GM21786 (cell line): ENCODE results near the gene RGS14.
"Not testable (repeated sequence)": the region's sequence is repeated elsewhere in the genome, so short reads cannot be mapped to it uniquely, and the experiment has no call there.

Experiments
- ATAC-seq: cut with Tn5 transposase; IDR thresholded peaks from one replicate; pipeline ENCODE4 v1.9.1; 2021; ENCODE audit not compliant: unreplicated experiment

Gene RGS14

DNA sequence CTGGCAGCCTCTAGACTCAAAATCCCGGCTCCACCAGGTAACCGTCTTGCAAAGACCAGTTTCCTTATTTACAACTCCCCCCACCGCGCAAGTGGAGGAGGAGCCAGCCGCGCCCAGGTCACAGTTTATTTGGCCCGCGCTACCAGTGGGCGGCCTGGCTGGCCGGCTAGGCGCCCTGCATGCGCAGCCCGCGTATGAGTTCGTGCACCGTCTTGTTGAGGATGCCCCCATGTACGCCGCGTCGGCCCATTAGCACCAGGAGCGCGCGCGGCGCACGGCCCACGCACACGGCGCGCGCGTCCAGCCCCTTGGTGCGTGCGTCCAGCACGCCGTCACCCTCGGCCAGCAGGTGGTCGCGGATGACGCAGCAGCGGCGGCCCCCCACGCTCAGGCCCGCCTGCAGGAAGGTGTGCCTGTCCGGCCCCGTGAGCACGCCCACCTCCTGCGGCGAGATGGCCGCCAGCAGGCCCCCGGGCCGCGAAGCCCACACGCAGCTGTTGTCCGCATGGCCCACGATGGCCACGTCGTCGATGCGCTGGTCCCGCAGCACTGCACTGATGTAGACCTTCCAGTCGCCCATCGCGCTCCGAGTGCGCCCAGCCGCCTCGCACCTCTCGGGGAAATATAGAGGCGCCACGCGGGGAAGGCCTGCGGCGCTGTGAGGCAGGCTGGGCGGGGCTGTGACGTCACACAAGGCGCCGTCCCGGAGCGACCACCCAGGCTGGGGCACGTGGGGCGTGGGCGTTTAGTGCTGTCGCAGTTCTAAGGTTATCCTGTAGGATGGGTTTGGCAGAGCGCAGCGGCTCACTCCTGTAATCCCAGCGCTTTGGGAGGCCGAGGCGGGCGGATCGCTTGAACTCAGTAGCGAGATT, 42.5 kb downstream of the RGS14 start, which contains the start of gene PFN3:
PFN3 (minus strand) TSS at position 665 of the 872 bp plus-strand sequence; CDS start at position 580, 85 bp downstream.
- ATAC-seq: no peak

- ATAC-seq: no peak
Measured at GRCh38 chr5:177402271-177403043, 44.7 kb downstream of the RGS14 start.

DNA sequence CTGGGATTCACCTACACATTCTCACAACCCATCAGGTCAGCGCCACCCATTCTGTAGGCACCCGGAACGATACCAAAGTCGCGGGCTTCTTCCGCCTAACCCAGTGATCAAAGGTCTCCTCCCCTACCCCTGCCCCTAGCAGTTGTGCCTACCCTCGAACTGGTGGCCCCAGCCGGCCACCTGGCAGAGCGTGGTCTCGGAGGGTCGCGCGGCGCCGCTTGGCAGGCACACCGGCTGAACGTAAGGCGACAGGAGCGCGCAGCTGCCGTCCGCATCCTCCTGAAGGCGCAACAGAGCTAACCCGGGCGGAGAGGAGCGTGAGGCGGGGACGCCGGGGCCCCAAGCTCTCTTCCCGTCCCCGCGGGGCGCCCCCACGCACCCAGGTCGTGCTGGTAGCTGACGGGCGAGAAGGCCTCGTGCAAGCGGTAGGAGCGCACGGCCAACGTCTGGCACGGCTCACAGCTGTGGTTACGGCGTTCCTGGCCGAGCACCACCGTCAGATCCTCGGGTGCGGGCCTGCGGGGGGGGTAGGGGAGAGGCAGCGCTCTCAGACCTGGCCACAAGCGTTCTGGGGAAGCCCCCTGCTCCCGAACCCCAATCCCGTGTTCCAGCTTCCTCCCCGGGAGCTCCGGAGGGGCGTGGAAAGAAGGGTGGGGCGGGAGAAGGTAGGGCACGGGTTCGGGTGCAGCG, 45.5 kb downstream of the RGS14 start:
- ATAC-seq: peak; percentile 19

DNA sequence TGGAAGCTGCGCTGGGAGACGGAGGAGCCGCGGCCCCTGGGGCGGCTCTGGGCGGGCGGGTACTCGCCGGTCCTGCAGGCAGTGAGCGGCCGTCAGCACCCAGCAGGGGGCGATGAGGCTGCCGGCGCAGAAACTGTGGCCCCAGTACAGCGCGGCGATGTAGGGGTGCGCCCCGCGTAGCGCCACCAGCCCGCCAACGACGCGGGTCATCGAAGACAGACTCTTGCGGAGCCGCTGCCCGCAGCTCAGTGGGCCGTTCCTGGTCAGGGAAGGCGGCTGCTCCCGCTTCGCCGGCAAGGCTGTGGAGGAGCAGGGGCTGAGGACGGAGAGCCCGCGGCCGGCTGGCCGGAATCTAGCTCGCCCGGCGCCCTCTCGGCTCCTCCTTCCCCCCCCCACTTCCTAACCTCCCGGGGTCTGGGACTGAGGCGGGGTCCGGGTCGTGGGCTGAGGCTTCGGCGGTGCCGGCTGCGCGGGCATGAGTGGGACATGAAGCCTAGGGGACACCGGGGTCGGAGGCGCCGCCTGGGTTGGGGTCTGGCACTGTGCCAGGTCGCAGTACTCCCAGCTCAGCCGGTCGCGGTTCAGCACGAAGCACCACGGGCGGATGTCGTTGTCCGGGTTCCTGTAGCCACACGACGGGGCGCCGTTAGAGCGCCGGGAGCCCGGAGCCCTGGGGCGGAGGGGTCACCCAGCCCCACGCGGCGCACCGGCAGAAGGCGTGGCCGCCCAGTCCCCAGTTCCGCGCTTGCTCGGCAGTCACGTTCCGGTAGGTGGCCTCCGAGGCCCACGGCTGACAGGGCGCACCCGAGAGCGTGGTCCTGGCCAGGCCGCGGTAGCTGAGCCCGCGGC, 46.3 kb downstream of the RGS14 start:
- ATAC-seq: peak; percentile 78

- ATAC-seq: no peak
Measured at GRCh38 chr5:177404641-177405179, 47.0 kb downstream of the RGS14 start.

GRCh38 chr5:177405312-177405711, 47.6 kb downstream of the RGS14 start:
- ATAC-seq: no peak

DNA sequence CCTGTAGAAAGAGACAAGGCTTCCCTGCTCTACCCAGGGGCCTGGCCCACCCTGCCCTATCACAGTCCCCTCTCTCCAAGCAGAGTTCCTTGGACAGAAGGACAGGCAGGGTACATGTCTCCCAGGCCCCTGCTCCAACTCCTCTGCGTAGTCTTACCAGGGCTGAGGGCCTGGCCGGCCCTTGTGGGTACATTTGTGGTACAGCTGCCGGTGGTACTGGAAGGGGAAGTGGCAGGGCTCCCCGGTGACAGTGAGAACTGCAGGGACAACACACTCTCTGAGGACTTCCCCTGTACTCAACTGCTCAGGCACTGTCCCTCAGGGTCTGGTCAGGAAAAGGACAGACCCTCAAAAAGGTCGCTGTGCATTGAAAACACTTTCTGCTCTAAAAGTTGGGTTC, 48.1 kb downstream of the RGS14 start:
- ATAC-seq: no peak

DNA sequence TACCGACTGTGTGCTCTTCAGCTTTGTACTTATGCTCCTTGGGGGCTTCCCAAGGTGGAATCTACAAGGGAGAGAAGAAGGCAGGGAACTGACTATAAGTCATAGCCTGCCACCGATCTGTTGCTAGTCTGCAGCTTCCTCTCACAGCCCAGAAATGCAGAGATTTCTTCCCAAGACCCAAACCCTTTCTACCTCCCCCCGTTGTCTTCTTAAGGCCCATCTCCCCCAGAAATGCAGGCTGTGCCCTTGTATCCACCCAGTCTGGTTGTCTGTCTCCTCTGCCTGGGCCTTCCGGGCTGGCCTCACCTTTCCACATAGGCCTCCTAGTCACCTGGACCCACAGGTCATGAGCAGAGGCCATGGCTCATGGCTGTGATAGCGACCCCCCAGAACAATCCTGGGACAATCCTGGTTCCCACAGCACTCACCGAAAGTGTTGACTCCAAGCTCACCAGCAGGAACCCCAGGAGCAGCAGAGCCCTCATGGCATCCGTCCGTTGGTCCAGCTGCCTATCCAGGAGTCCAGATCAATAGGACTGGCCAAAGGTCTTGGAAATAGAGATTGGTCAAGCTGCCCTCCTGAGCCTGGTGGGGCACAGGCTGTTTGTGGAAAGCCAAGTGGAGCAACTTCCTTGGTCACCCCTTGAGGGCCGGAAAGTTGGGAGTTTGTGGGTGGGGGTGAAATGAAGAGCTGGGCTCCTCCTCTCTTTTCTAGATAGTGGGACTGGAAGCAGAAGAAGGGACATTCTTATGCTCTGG, 51.5 kb downstream of the RGS14 start, which contains the start of gene F12:
F12 (minus strand) TSS at position 522 of the 759 bp plus-strand sequence; CDS start at position 485, 37 bp downstream.
- no peak for ATAC-seq

GRCh38 chr5:177410575-177410974, 52.9 kb downstream of the RGS14 start:
- no peak for ATAC-seq

DNA sequence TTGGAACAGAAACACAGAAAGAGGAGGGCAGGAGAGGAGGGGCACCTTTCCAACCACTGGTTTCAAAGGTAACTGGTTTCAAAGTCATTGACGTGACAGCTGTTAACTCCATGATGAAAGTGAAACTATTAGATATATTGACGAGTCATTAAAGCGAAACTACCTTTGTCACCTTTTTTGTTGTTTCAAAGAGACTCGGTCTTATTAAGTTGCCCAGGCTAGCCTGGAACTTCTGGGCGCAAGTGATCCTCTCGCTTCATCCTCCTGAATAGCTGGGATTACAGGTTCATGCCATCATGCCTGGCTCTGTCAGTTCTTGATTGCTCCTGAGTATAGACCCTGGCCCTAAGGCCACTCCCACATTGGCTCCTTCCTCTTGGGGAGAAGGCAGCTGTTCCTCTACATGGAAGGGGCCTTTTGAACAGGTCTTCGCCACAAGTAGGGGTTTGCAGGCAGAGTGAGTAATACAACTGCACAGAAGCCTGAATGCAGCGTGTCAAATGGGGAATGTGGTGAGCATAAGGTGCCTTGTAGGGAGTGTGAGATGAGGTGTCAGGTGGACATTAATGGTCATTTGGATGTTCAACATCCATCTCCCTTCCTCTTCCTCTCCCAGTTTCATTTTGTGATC, 55.0 kb downstream of the RGS14 start:
- ATAC-seq: peak; percentile 76

DNA sequence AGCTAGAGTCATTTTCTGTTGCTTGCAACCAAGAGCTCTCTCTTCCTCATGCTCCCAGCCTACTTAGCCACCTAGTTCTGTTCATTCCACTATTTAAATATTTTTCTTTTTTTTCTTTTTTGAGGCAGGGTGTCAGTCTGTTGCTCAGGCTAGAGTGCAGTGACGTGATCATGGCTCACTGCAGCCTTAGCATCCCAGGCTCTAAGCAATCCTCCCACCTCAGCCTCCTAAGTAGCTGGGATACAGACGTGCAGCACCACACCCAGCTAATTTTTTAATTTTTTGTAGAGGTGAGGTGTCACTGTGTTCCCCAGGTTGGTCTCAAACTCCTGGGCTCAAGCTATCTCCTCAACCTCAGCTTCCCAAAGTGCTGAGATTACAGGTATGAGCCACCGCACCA, 56.8 kb downstream of the RGS14 start:
- ATAC-seq: no peak

DNA sequence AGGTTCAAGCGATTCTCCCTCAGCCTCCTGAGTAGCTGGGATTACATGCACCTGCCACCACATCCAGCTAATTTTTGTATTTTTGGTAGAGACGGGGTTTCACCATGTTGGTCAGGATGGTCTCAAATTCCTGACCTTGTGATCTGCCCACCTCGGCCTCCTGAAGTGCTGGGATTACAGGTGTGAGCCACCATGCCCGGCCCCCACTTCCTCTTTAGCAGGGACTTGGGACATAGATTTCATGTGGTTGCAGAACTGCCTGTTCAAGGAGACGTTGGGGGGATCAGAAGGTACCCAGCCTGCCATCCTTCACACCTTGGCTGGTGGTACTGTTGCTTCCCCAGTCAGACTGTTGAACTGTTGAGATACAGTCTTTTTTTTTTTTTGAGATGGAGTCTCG, 59.4 kb downstream of the RGS14 start:
- ATAC-seq: not testable (repeated sequence)

GRCh38 chr5:177419046-177419445, 61.3 kb downstream of the RGS14 start:
- ATAC-seq: no peak

GRCh38 chr5:177420472-177420871, 62.7 kb downstream of the RGS14 start:
- ATAC-seq: not testable (repeated sequence)

- ATAC-seq: no peak
Measured at GRCh38 chr5:177421062-177421798, 63.5 kb downstream of the RGS14 start.
